OCI-LY1 (cell line): ENCODE measurements around the gene ERBB4.
A peak's percentile ranks its signal among the peaks of the same experiment; 100 is the strongest.

ENCODE experiments used
- H2AFZ ChIP-seq: fragments of 200-600 bp; sonication (generic), shearing (Covaris generic); 2 replicates; pipeline ENCODE4 v1.6.0; 2014; ENCODE audit warnings: antibody characterized with exemption, mild to moderate bottlenecking, low read length
- H3F3A ChIP-seq: fragments of 200-600 bp; sonication (generic), shearing (Covaris generic); 2 replicates; pipeline ENCODE4 v1.6.0; 2014; ENCODE audit warnings: mild to moderate bottlenecking, antibody characterized with exemption, low read length, moderate library complexity; ENCODE audit not compliant: insufficient read depth
- H3K27ac ChIP-seq: fragments of 200-600 bp; sonication (generic); 2 replicates; pipeline ENCODE4 v1.5.1; 2014; ENCODE audit warnings: low read length, mixed run types, mild to moderate bottlenecking, low read depth; ENCODE audit not compliant: poor library complexity, severe bottlenecking
- H3K27me3 ChIP-seq: fragments of 200-600 bp; sonication (generic); 2 replicates; pipeline ENCODE4 v1.6.0; 2014; ENCODE audit warnings: antibody characterized with exemption, mild to moderate bottlenecking, low read length, moderate library complexity; ENCODE audit not compliant: insufficient read depth
- H3K36me3 ChIP-seq: fragments of 200-600 bp; sonication (generic); 2 replicates; pipeline ENCODE4 v1.6.1; 2014; ENCODE audit warnings: mild to moderate bottlenecking, antibody characterized with exemption, low read length, moderate library complexity, mixed read lengths; ENCODE audit not compliant: insufficient read depth
- H3K4me1 ChIP-seq: fragments of 200-600 bp; sonication (generic); 2 replicates; pipeline ENCODE4 v1.5.1; 2014; ENCODE audit warnings: mild to moderate bottlenecking, low read length, moderate library complexity; ENCODE audit not compliant: insufficient read depth, severe bottlenecking
- H3K4me2 ChIP-seq: fragments of 200-600 bp; sonication (generic), shearing (Covaris generic); 2 replicates; pipeline ENCODE4 v1.6.1; 2014; ENCODE audit warnings: low read length
- H3K4me3 ChIP-seq: fragments of 200-600 bp; sonication (generic); 2 replicates; pipeline ENCODE4 v1.5.1; 2014; ENCODE audit warnings: low read length, low read depth, mild to moderate bottlenecking, mixed read lengths; ENCODE audit not compliant: poor library complexity, severe bottlenecking
- H3K79me2 ChIP-seq: fragments of 200-600 bp; shearing (Covaris generic); 2 replicates; pipeline ENCODE4 v1.6.1; 2016; ENCODE audit warnings: mixed run types, low read length, mixed read lengths; ENCODE audit not compliant: insufficient read depth
- H3K9ac ChIP-seq: fragments of 200-600 bp; sonication (generic), shearing (Covaris generic); 2 replicates; pipeline ENCODE4 v1.6.1; 2014; ENCODE audit warnings: mild to moderate bottlenecking, low read length, mixed read lengths
- H3K9me2 ChIP-seq: fragments of 200-600 bp; sonication (generic), shearing (Covaris generic); 2 replicates; pipeline ENCODE4 v1.6.1; 2014; ENCODE audit warnings: low read depth, mild to moderate bottlenecking, low read length, mixed read lengths
- H3K9me3 ChIP-seq: fragments of 200-600 bp; shearing (Covaris generic); 2 replicates; pipeline ENCODE4 v1.6.1; 2014; ENCODE audit warnings: low read length, mixed read lengths
- H4K20me1 ChIP-seq: fragments of 200-600 bp; sonication (generic), shearing (Covaris generic); 2 replicates; pipeline ENCODE4 v1.6.0; 2016; ENCODE audit warnings: mild to moderate bottlenecking, low read length; ENCODE audit not compliant: insufficient read depth
- CTCF ChIP-seq: fragments of 200-600 bp; sonication (generic), shearing (Covaris generic); IDR thresholded peaks from 2 replicates; pipeline ENCODE4 v1.5.1; 2017; ENCODE audit warnings: mild to moderate bottlenecking, antibody characterized with exemption, low read length, moderate library complexity, mixed read lengths
- EZH2 ChIP-seq: fragments of 200-600 bp; sonication (generic), shearing (Covaris generic); IDR thresholded peaks from 2 replicates; pipeline ENCODE4 v1.8.0; 2017; ENCODE audit warnings: borderline replicate concordance, mixed run types, mild to moderate bottlenecking, antibody characterized with exemption, low read length, moderate library complexity, mixed read lengths

Gene ERBB4

DNA sequence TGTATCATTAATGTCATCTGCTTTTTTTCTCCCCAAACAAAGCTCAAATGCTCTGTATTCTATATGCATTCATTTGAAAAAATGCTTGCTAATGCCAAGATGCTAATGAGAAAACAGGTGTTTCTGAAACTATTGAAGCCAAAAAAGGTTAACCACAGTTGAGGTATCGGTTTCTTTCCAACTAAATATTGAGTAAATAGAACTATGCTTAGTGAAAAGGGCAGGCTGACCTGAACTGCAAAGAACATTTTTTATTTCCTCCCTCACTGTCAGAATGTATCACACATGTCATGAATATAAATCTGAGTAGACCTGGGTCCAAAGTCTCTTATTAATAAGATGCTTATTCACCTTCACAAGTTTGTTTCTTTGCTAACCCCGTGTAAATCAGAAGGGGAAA, 1115.6 kb downstream of the ERBB4 start:
- no peaks in the 10 kb centered on the region for H3K9me3 ChIP-seq
- H2AFZ ChIP-seq = peak overlapping the region; percentile 20; the same call in 1 of the 2 replicates
- H3K36me3 ChIP-seq = 0 out of 2 replicates have a peak, but pooled peaks cover 3% of the 10 kb centered on the region
- H3K4me1 ChIP-seq = peaks cover 70% of the 10 kb centered on the region
- H3K27ac ChIP-seq = peak overlapping the region; percentile 87
- H4K20me1 ChIP-seq = no peaks in the 10 kb centered on the region
- H3K4me3 ChIP-seq = no peak overlapping the region
- no peaks in the 10 kb centered on the region for H3K27me3 ChIP-seq
- H3K9ac ChIP-seq = peak overlapping the region; percentile 39
- no peaks in the 10 kb centered on the region for H3K79me2 ChIP-seq
- no peaks in the 10 kb centered on the region for H3K9me2 ChIP-seq
- peaks cover 4% of the 10 kb centered on the region; the same call in 1 of the 2 replicates for H3F3A ChIP-seq
- TF ChIP-seq CTCF (no peak), EZH2 (no peak)
- peak overlapping the region; percentile 50 for H3K4me2 ChIP-seq

- H3K4me2 ChIP-seq = no peak overlapping the region
- no peaks in the 10 kb centered on the region for H3K27me3 ChIP-seq
- no peaks in the 10 kb centered on the region for H3K9me2 ChIP-seq
- TF ChIP-seq CTCF (no peak), EZH2 (no peak)
- H4K20me1 ChIP-seq = no peaks in the 10 kb centered on the region
- 0 out of 2 replicates have a peak, but pooled peaks cover 3% of the 10 kb centered on the region for H3K36me3 ChIP-seq
- no peak overlapping the region for H3K27ac ChIP-seq
- peaks cover 20% of the 10 kb centered on the region for H3K4me1 ChIP-seq
- no peak overlapping the region for H2AFZ ChIP-seq
- H3K79me2 ChIP-seq = no peaks in the 10 kb centered on the region
- H3F3A ChIP-seq = peaks cover 4% of the 10 kb centered on the region; the same call in 1 of the 2 replicates
- H3K9me3 ChIP-seq = peaks cover 3% of the 10 kb centered on the region; the same call in 1 of the 2 replicates
- no peak overlapping the region for H3K9ac ChIP-seq
- H3K4me3 ChIP-seq = no peak overlapping the region
Observed at GRCh38 chr2:211417544-211417943, 1121.1 kb downstream of the ERBB4 start.

GRCh38 chr2:211416373-211416772, 1122.2 kb downstream of the ERBB4 start:
- Histone ChIP-seq H2AFZ (no peak overlapping the region), H4K20me1 (no peaks in the 10 kb centered on the region), H3K9me3 (peaks cover 3% of the 10 kb centered on the region; the same call in 1 of the 2 replicates), H3K4me3 (no peak overlapping the region), H3K27me3 (no peaks in the 10 kb centered on the region), H3K9me2 (no peaks in the 10 kb centered on the region), H3K27ac (no peak overlapping the region), H3K36me3 (no peaks in the 10 kb centered on the region), H3K4me2 (no peak overlapping the region), H3K4me1 (peaks cover 11% of the 10 kb centered on the region), H3K9ac (no peak overlapping the region), H3K79me2 (no peaks in the 10 kb centered on the region), H3F3A (peaks cover 4% of the 10 kb centered on the region; the same call in 1 of the 2 replicates)
- TF ChIP-seq CTCF (no peak), EZH2 (no peak)
